ENCODE data around the gene CLIP1.
"Not testable (repeated sequence)": the region's sequence is repeated elsewhere in the genome, so short reads cannot be mapped to it uniquely, and the experiment has no call there.

The CLIP1 gene

GRCh38 chr12:122454739-122455138 lies 32.3 kb upstream of the CLIP1 start:
- Histone ChIP-seq H3K27me3 (replicated peaks; ENCODE audit: control insufficient read depth, insufficient read depth, low read length) (no peaks in the 10 kb centered on the region), H3K4me3 (replicated peaks; ENCODE audit: low read depth, low read length) (no peak overlapping the region), H3K36me3 (ENCODE audit: control insufficient read depth, insufficient read depth, low read length) (no peaks in the 10 kb centered on the region)
- TF ChIP-seq CTCF (IDR thresholded peaks at IDR 0.05; ENCODE audit: insufficient read depth, low read length, poor library complexity, severe bottlenecking), result no peak
- no peak for DNase-seq (ENCODE audit: extremely low read depth, insufficient read length)

GRCh38 chr12:122454250-122454721 lies 31.8 kb upstream of the CLIP1 start:
- Histone ChIP-seq H3K4me3 (replicated peaks; ENCODE audit: low read depth, low read length) (no peak overlapping the region), H3K27me3 (replicated peaks; ENCODE audit: control insufficient read depth, insufficient read depth, low read length) (no peaks in the 10 kb centered on the region), H3K36me3 (ENCODE audit: control insufficient read depth, insufficient read depth, low read length) (no peaks in the 10 kb centered on the region)
- no peak for DNase-seq (ENCODE audit: extremely low read depth, insufficient read length)
- TF ChIP-seq CTCF (IDR thresholded peaks at IDR 0.05; ENCODE audit: insufficient read depth, low read length, poor library complexity, severe bottlenecking), result no peak

- no peak for DNase-seq (ENCODE audit: extremely low read depth, insufficient read length)
- no peak for TF ChIP-seq CTCF (IDR thresholded peaks at IDR 0.05; ENCODE audit: insufficient read depth, low read length, poor library complexity, severe bottlenecking)
- Histone ChIP-seq H3K27me3 (replicated peaks; ENCODE audit: control insufficient read depth, insufficient read depth, low read length) (no peaks in the 10 kb centered on the region), H3K36me3 (ENCODE audit: control insufficient read depth, insufficient read depth, low read length) (no peaks in the 10 kb centered on the region), H3K4me3 (replicated peaks; ENCODE audit: low read depth, low read length) (no peak overlapping the region)
These were observed 30.3 kb upstream of the CLIP1 start for GRCh38 chr12:122452701-122453285.

- no peak for DNase-seq (ENCODE audit: extremely low read depth, insufficient read length)
- TF ChIP-seq CTCF (IDR thresholded peaks at IDR 0.05; ENCODE audit: insufficient read depth, low read length, poor library complexity, severe bottlenecking), result no peak
These were observed 26.8 kb upstream of the CLIP1 start for GRCh38 chr12:122449317-122449716.

GRCh38 chr12:122447825-122448224 lies 25.4 kb upstream of the CLIP1 start:
- not testable (repeated sequence) for H3K36me3 ChIP-seq (ENCODE audit: control insufficient read depth, insufficient read depth, low read length); H3K4me3 ChIP-seq (replicated peaks; ENCODE audit: low read depth, low read length); DNase-seq (ENCODE audit: extremely low read depth, insufficient read length); H3K27me3 ChIP-seq (replicated peaks; ENCODE audit: control insufficient read depth, insufficient read depth, low read length)

More at GRCh38 chr12:122449317-122449716, 26.8 kb upstream of the CLIP1 start:
- no peaks in the 10 kb centered on the region for H3K27me3 ChIP-seq (replicated peaks; ENCODE audit: control insufficient read depth, insufficient read depth, low read length)
- H3K4me3 ChIP-seq (replicated peaks; ENCODE audit: low read depth, low read length), result no peak overlapping the region
- H3K36me3 ChIP-seq (ENCODE audit: control insufficient read depth, insufficient read depth, low read length), result no peaks in the 10 kb centered on the region

- not testable (repeated sequence) for DNase-seq (ENCODE audit: extremely low read depth, insufficient read length); H3K36me3 ChIP-seq (ENCODE audit: control insufficient read depth, insufficient read depth, low read length); H3K4me3 ChIP-seq (replicated peaks; ENCODE audit: low read depth, low read length); H3K27me3 ChIP-seq (replicated peaks; ENCODE audit: control insufficient read depth, insufficient read depth, low read length)
These were observed 23.9 kb upstream of the CLIP1 start for GRCh38 chr12:122446390-122446789.

- H3K4me3 ChIP-seq (replicated peaks; ENCODE audit: low read depth, low read length); H3K27me3 ChIP-seq (replicated peaks; ENCODE audit: control insufficient read depth, insufficient read depth, low read length); DNase-seq (ENCODE audit: extremely low read depth, insufficient read length); H3K36me3 ChIP-seq (ENCODE audit: control insufficient read depth, insufficient read depth, low read length): not testable (repeated sequence)
These were observed 21.6 kb upstream of the CLIP1 start for GRCh38 chr12:122444071-122444470.

- not testable (repeated sequence) for DNase-seq (ENCODE audit: extremely low read depth, insufficient read length); H3K27me3 ChIP-seq (replicated peaks; ENCODE audit: control insufficient read depth, insufficient read depth, low read length); H3K4me3 ChIP-seq (replicated peaks; ENCODE audit: low read depth, low read length); H3K36me3 ChIP-seq (ENCODE audit: control insufficient read depth, insufficient read depth, low read length)
These were observed 16.4 kb upstream of the CLIP1 start for GRCh38 chr12:122438822-122439221.

All from GM06990 (cell line).